Nephron (organoid): ENCODE measurements around the gene NR1D2.

ENCODE experiments used
- H3K27ac Mint-ChIP-seq, 3 experiments: 2 replicates each; pipeline ENCODE4 v1.8.0; 2020; ENCODE audit warnings: mixed read lengths in 3 of 3, mild to moderate bottlenecking in 2 of 3, moderate library complexity in 1 of 3
- H3K27me3 Mint-ChIP-seq: 2 replicates; pipeline ENCODE4 v1.8.0; 2021; ENCODE audit warnings: low read depth, mild to moderate bottlenecking, moderate library complexity, mixed read lengths
- H3K36me3 Mint-ChIP-seq: 2 replicates; pipeline ENCODE4 v1.8.0; 2020; ENCODE audit warnings: low read depth, mixed read lengths
- H3K4me1 Mint-ChIP-seq: 2 replicates; pipeline ENCODE4 v1.8.0; 2020; ENCODE audit warnings: mixed read lengths
- H3K4me3 Mint-ChIP-seq, 3 experiments: 2 replicates each; pipeline ENCODE4 v1.8.0; 2020; ENCODE audit warnings: mild to moderate bottlenecking in 3 of 3, mixed read lengths in 3 of 3, moderate library complexity in 2 of 3
- H3K9me3 Mint-ChIP-seq: 2 replicates; pipeline ENCODE4 v1.8.0; 2020; ENCODE audit warnings: mixed read lengths
- CTCF ChIP-seq, 3 experiments: fragments of 200-600 bp; sonication (generic); IDR thresholded peaks; one replicate each; pipeline ENCODE4 v1.5.0; 2021; ENCODE audit warnings: antibody characterized with exemption in 3 of 3; ENCODE audit not compliant: unreplicated experiment in 3 of 3

NR1D2 gene

DNA sequence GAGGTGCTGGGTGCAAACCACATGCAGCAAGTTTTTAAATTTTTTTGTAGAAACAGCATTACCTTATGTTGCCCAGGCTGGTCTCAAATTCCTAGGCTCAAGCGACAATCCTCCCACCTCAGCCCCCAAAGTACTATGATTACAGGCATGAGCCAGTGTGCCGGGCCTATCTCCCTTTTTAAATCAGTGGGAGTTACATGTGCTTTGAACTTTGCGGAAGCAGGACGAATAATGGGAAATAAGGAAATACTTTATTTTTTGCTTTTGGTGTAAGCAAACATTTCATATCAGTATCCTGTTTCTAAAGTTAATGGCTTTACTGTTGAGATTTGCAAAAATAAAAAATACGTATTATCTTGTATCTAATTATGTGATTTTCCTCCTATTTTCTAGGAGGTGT lies 9.1 kb downstream of the NR1D2 start:
- Mint-ChIP-seq H3K4me3 (no peak overlapping the region), H3K9me3 (no peaks in the 10 kb centered on the region), H3K4me1 (peaks cover 26% of the 10 kb centered on the region), H3K27ac (no peak overlapping the region), H3K27me3 (no peaks in the 10 kb centered on the region), H3K36me3 (peaks cover 40% of the 10 kb centered on the region)
- no peak for TF ChIP-seq CTCF (IDR thresholded peaks at IDR 0.05; ENCODE audit: unreplicated experiment in 3 of 3)

- Mint-ChIP-seq H3K36me3 (peaks cover 57% of the 10 kb centered on the region), H3K27ac (no peak overlapping the region), H3K27me3 (no peaks in the 10 kb centered on the region), H3K9me3 (no peaks in the 10 kb centered on the region), H3K4me3 (no peak overlapping the region), H3K4me1 (peaks cover 14% of the 10 kb centered on the region)
- no peak for TF ChIP-seq CTCF (IDR thresholded peaks at IDR 0.05; ENCODE audit: unreplicated experiment in 3 of 3)
These were observed 11.6 kb downstream of the NR1D2 start for GRCh38 chr3:23956701-23957100.

DNA sequence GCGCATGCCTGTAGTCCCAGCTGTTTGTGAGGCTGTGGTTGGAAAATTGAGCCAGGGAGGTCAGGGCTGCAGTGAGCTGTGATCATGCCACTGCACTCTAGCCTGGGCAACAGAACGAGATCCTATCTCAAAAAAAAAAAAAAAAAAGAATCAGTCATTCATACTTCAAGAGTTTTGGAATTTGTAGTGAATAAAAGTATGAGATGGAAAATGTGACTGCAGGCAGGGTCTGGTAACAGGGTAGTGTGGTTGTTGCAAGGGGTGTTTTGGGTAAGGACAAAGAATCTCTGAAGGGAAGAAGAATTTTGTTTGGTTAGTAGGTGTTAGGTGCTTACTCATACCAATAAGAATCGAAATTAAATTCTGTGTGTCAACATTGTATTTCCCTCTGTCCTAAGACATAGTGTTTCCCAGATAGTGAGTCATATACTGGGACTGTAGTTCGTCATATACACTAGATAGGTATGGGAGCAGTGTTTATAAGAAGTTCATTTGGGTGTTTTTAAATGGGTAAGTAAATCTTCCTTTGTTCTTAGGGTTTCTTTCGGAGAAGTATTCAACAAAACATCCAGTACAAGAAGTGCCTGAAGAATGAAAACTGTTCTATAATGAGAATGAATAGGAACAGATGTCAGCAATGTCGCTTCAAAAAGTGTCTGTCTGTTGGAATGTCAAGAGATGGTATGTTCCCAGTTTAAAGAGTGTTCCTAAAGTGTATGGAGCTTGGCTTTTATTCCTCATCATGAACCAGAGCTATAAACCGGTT lies 14.2 kb downstream of the NR1D2 start:
- Mint-ChIP-seq H3K9me3 (no peaks in the 10 kb centered on the region), H3K27ac (no peak overlapping the region), H3K36me3 (peaks cover 76% of the 10 kb centered on the region), H3K4me1 (peaks cover 7% of the 10 kb centered on the region), H3K4me3 (no peak overlapping the region), H3K27me3 (no peaks in the 10 kb centered on the region)
- no peak for TF ChIP-seq CTCF (IDR thresholded peaks at IDR 0.05; ENCODE audit: unreplicated experiment in 3 of 3)

DNA sequence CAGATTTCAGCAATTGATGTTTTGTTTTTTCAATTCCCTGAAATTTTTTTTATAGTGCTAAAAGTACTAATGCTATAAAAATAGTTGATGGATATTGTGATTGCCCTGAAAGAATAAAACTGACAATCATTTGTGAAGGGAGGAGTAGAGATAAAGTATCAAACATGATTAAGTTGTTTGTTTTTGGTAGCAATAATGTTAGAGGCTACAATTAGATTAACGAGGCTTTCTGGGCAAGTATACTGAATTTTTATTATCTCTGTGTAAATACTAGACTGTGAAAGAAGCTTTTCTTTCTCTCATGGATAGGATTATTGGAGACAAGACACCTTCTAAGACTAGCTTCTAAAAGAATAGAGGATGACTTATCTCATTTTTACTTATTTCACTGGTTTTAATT lies 15.6 kb downstream of the NR1D2 start:
- Mint-ChIP-seq H3K4me1 (peaks cover 15% of the 10 kb centered on the region), H3K9me3 (no peaks in the 10 kb centered on the region), H3K36me3 (peaks cover 71% of the 10 kb centered on the region), H3K27me3 (no peaks in the 10 kb centered on the region), H3K4me3 (no peak overlapping the region), H3K27ac (no peak overlapping the region)
- TF ChIP-seq CTCF (IDR thresholded peaks at IDR 0.05; ENCODE audit: unreplicated experiment in 3 of 3) = no peak

DNA sequence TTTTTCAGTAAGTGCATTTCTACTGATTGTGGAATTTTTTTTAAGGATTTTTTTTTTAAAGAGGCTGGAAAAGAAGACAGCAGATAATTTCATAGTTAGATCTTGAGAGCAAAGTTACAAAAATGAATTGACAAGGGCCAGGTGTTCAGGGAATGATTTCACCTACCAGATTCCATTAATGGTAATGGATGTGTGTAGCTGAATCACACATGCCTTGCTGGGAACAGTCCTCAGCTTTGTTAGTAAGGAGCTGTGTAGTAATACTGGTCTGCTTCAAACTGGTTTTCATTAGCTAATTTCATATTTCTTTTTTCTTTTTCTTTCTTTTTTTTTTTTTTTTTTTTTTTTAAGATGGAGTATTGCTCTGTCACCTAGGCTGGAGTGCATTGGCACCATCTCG lies 16.0 kb downstream of the NR1D2 start:
- no peak for TF ChIP-seq CTCF (IDR thresholded peaks at IDR 0.05; ENCODE audit: unreplicated experiment in 3 of 3)
- Mint-ChIP-seq H3K27ac (no peak overlapping the region), H3K9me3 (no peaks in the 10 kb centered on the region), H3K4me3 (no peak overlapping the region), H3K36me3 (peaks cover 71% of the 10 kb centered on the region), H3K27me3 (no peaks in the 10 kb centered on the region), H3K4me1 (peaks cover 19% of the 10 kb centered on the region)

- Mint-ChIP-seq H3K27ac (no peak overlapping the region), H3K36me3 (peaks cover 68% of the 10 kb centered on the region), H3K27me3 (no peaks in the 10 kb centered on the region), H3K4me1 (peaks cover 24% of the 10 kb centered on the region), H3K4me3 (no peak overlapping the region), H3K9me3 (no peaks in the 10 kb centered on the region)
- TF ChIP-seq CTCF (IDR thresholded peaks at IDR 0.05; ENCODE audit: unreplicated experiment in 3 of 3) = no peak
These were observed 16.8 kb downstream of the NR1D2 start for GRCh38 chr3:23961913-23962312.
